Ovary (tissue), 3 donors: ENCODE data around the gene AKR1D1.

Experiments
- EP300 ChIP-seq: sonication (generic); formaldehyde crosslinking; IDR thresholded peaks from one replicate; pipeline ENCODE4 v1.6.1; 2017; ENCODE audit warnings: antibody characterized with exemption
- POLR2A ChIP-seq: fragments of 450-650 bp; IDR thresholded peaks from one replicate; pipeline ENCODE4 v1.6.1; 2017; ENCODE audit warnings: antibody characterized with exemption, mild to moderate bottlenecking, moderate library complexity
- TF ChIP-seq, protein P1 (sequence below), 3 donors: fragments of 450-650 bp in 2 of 3; fragments of 200-600 bp in 1 of 3; IDR thresholded peaks; one replicate each; pipeline versions ENCODE4 v1.5.1 to v1.8.0; 2016 to 2022; ENCODE audit warnings: antibody characterized with exemption in 3 of 3, mild to moderate bottlenecking in 1 of 3
- donor health status: DM: no; HTN: no; CAD: no.

DNA sequence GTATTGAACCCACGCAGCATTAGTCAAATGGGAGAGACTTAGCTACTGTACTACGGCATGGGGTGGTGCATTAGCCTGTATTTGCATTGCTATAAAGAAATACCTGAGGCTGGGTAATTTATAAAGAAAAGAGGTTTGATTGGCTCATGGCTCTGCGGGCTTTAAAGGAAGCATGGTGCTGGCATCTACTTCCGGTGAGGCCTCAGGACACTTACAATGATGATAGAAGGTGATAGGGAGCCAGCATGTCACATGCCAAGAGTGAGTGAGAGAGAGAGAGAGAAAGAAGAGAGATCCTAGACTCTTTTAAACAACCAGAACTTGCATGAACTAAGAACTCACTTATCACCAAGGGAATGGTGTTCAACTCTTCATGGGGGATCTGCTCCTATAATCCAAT lies 47.1 kb upstream of the AKR1D1 start:
- TF ChIP-seq, protein P1, sequence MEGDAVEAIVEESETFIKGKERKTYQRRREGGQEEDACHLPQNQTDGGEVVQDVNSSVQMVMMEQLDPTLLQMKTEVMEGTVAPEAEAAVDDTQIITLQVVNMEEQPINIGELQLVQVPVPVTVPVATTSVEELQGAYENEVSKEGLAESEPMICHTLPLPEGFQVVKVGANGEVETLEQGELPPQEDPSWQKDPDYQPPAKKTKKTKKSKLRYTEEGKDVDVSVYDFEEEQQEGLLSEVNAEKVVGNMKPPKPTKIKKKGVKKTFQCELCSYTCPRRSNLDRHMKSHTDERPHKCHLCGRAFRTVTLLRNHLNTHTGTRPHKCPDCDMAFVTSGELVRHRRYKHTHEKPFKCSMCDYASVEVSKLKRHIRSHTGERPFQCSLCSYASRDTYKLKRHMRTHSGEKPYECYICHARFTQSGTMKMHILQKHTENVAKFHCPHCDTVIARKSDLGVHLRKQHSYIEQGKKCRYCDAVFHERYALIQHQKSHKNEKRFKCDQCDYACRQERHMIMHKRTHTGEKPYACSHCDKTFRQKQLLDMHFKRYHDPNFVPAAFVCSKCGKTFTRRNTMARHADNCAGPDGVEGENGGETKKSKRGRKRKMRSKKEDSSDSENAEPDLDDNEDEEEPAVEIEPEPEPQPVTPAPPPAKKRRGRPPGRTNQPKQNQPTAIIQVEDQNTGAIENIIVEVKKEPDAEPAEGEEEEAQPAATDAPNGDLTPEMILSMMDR (IDR thresholded peaks at IDR 0.05): no peak
- TF ChIP-seq POLR2A (no peak), EP300 (no peak)
